ENCODE measurements around the gene INPP5B. TPM values are rescaled to one million over a fixed set of nuclear protein-coding genes. Genes with fewer than 3 reads are reported as not detected.
"Not testable (repeated sequence)": the region's sequence is repeated elsewhere in the genome, so short reads cannot be mapped to it uniquely, and the experiment has no call there.

Gene INPP5B
- total and polyA plus RNA-seq, 7 donors, result 5.1 to 34.1 (median 29.0) TPM

DNA sequence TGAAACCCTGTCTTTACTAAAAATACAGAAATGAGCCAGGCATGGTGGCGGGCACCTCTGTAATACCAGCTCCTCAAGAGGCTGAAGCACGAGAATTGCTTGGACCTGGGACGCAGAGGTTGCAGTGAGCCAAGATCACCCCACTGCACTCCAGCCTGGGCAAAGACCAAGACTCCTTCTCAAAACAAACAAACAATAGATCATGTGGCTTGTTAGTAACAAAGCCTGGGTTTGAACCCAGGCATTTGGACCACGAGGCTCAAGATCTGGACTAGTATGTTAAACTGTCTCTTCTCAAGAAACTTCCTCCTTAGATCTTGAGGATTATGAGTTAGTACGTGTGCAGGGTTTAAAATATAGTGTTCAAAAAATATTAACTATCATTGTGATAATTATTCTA is 1.6 kb downstream of the INPP5B start:
- intact Hi-C loops (cut with DNase I), result loop anchor here (5.0 to 10.0 kb wide), 3 partner anchors 42 to 250 kb away; partner anchors contain the start of genes C1orf122, CDCA8 and YRDC
- WGBS, 2 donors, result 78 to 88% methylated on average over 5 of the region's 5 CpGs

DNA sequence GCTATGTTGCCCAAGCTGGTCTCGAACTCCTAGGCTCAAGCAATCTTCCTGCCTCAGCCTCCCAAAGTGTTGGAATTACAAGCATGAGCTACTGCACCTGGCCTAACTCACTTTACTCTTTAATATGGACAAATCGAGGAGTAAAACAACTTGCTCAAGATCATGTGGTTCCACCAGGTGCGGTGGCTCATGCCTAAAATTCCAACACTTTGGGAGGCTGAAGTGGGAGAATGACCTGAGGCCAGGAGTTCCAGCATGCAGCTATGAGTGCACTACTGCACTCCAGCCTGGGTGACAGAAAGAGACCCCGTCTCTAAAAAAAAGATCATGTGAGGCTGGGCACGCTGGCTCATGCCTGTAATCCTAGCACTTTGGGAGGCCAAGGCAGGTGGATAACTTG is 2.0 kb downstream of the INPP5B start:
- DNase-seq, result no peak
- 92 to 94% methylated on average over 5 of the region's 5 CpGs for WGBS, 2 donors

More for the DNA sequence above, 1.6 kb downstream of the INPP5B start:
- Histone ChIP-seq H3K27ac (peak overlapping the region in 3 of 4 donors; percentile 89 to 94 (median 91)), H3K9me3 (no peaks in the 10 kb centered on the region), H3K27me3 (no peaks in the 10 kb centered on the region), H3K4me3 (peak overlapping the region in 2 of 4 donors; percentile 81 to 87), H3K36me3 (peaks cover 0 to 46% (median 23%) of the 10 kb centered on the region in 4 donors), H3K4me1 (peaks cover 0 to 27% (median 21%) of the 10 kb centered on the region in 4 donors)
- TF ChIP-seq, protein P1, sequence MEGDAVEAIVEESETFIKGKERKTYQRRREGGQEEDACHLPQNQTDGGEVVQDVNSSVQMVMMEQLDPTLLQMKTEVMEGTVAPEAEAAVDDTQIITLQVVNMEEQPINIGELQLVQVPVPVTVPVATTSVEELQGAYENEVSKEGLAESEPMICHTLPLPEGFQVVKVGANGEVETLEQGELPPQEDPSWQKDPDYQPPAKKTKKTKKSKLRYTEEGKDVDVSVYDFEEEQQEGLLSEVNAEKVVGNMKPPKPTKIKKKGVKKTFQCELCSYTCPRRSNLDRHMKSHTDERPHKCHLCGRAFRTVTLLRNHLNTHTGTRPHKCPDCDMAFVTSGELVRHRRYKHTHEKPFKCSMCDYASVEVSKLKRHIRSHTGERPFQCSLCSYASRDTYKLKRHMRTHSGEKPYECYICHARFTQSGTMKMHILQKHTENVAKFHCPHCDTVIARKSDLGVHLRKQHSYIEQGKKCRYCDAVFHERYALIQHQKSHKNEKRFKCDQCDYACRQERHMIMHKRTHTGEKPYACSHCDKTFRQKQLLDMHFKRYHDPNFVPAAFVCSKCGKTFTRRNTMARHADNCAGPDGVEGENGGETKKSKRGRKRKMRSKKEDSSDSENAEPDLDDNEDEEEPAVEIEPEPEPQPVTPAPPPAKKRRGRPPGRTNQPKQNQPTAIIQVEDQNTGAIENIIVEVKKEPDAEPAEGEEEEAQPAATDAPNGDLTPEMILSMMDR (IDR thresholded peaks at IDR 0.05), result no peak
- no peak for TF ChIP-seq POLR2AphosphoS5 (IDR thresholded peaks at IDR 0.05)
- DNase-seq, result no peak

DNA sequence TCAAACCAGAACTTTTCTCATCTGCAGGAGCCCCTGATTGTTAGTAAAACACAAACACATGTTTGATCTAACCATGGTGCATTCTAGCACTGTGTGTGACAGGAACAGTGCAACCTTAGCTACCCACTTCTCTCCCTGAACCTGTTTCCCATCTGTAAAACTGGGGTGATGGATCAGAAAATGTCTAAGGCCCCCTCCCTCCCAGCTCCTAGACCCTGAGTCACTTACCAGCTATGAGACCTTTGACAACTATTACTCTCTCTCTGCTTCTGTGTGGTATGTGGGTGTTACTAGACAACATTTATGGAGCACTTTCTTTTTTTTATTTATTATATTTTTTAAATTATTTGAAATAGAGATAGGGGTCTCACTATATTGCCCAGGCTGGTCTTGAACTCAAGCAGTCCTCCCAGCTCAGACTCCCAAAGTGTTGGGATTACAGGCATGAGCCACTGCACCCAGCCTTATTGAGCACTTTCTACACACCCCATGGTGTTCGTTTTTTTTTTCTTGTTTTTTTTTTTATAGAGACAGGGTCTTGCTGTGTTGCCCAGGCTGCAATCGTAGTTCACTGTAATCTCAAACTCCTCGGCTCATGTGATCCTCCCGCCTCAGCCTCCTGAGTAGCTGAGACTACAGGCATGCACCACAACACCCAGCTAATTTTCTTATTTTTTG is 2.6 kb downstream of the INPP5B start:
- WGBS, 2 donors, result 83 to 94% methylated on average over 4 of the region's 4 CpGs
- no peak for TF ChIP-seq EP300 (IDR thresholded peaks at IDR 0.05)
- TF ChIP-seq, protein P1 (IDR thresholded peaks at IDR 0.05), result no peak
- no peak for TF ChIP-seq POLR2A (IDR thresholded peaks at IDR 0.05)
- no peak for TF ChIP-seq POLR2AphosphoS5 (IDR thresholded peaks at IDR 0.05)
- H3K36me3 ChIP-seq, result peaks cover 0 to 56% (median 30%) of the 10 kb centered on the region in 4 donors
- H3K4me1 ChIP-seq, result peaks cover 0 to 27% (median 21%) of the 10 kb centered on the region in 4 donors
- no peaks in the 10 kb centered on the region for H3K9me3 ChIP-seq
- no peak for DNase-seq
- H3K27ac ChIP-seq, result no peak overlapping the region
- intact Hi-C loops (cut with DNase I), result loop anchor here (10.0 kb wide), 2 partner anchors 139 to 249 kb away; partner anchors contain the start of genes C1orf122, CDCA8 and YRDC
- no peaks in the 10 kb centered on the region for H3K27me3 ChIP-seq
- H3K4me3 ChIP-seq, result no peak overlapping the region

More for the DNA sequence above, 2.0 kb downstream of the INPP5B start:
- Histone ChIP-seq H3K4me3 (no peak overlapping the region), H3K36me3 (peaks cover 0 to 50% (median 27%) of the 10 kb centered on the region in 4 donors), H3K4me1 (peaks cover 0 to 27% (median 21%) of the 10 kb centered on the region in 4 donors), H3K27me3 (no peaks in the 10 kb centered on the region), H3K9me3 (no peaks in the 10 kb centered on the region), H3K27ac (no peak overlapping the region)
- no peak for TF ChIP-seq POLR2AphosphoS5 (IDR thresholded peaks at IDR 0.05)
- no peak for TF ChIP-seq EP300 (IDR thresholded peaks at IDR 0.05)
- TF ChIP-seq, protein P1 (IDR thresholded peaks at IDR 0.05), result no peak
- TF ChIP-seq POLR2A (IDR thresholded peaks at IDR 0.05), result no peak
- intact Hi-C loops (cut with DNase I), result loop anchor here (5.0 to 10.0 kb wide), 3 partner anchors 42 to 250 kb away; partner anchors contain the start of genes C1orf122, CDCA8 and YRDC

DNA sequence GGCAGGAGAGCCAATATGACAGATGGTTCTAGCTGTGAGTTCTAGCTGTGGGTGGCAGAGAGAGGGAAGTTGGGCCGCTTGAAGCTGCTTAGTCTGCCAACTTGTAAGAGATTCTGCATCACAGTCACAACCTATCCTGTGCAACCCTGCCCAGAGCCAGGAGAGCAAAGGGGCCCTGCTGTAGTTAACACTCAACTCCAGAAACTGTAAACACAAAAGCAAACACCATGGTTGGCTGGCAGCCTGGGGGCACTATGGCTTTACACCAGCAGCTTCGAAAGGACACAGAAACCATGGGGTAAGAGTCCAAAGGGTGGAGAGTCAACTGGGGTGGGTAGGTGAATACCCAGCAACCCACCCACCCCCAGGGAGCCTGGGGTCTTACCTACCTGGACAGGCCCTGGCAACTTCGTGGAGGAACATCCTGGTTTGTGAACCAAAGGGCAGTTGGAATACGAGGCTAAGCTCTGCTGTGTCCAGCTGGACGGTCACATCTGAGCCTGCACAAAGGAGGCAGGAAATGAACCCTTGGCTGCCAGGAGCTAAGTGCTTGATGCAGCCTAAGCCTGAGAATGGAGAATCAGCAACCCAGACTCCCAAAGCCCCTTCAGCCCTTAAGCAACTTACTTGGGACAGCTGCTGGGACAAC is 6.4 kb downstream of the INPP5B start:
- intact Hi-C loops (cut with DNase I), result loop anchor here (10.0 kb wide), 2 partner anchors 136 to 246 kb away; partner anchors contain the start of genes C1orf122, CDCA8 and YRDC
- Histone ChIP-seq H3K4me3 (no peak overlapping the region), H3K27me3 (no peaks in the 10 kb centered on the region), H3K27ac (no peak overlapping the region), H3K36me3 (peaks cover 0 to 90% (median 43%) of the 10 kb centered on the region in 4 donors), H3K4me1 (peaks cover 0 to 10% (median 6%) of the 10 kb centered on the region in 4 donors), H3K9me3 (no peaks in the 10 kb centered on the region)
- TF ChIP-seq, protein P1 (IDR thresholded peaks at IDR 0.05), result no peak
- TF ChIP-seq EP300 (IDR thresholded peaks at IDR 0.05) (no peak), POLR2AphosphoS5 (IDR thresholded peaks at IDR 0.05) (no peak), POLR2A (IDR thresholded peaks at IDR 0.05) (no peak)
- 17 to 55% methylated on average over 5 of the region's 5 CpGs for WGBS, 2 donors
- DNase-seq, result no peak

DNA sequence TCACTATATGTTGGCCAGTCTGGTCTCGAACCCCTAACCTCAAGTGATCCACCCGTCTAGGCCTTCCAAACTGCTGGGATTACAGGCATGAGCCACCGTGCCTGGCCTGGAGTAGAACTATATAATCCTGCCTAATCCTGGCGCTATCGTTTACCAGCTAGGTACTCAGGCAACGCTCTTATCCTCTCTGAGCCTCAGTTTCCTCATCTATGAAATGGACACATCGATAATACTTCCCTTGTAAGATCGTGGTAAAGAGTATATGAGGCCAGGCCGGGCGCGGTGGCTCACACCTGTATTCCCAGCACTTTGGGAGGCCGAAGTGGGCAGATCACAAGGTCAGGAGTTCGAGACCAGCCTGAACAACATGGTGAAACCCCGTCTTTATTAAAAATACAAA is 10.1 kb downstream of the INPP5B start:
- H3K36me3 ChIP-seq, result peaks cover 0 to 75% (median 36%) of the 10 kb centered on the region in 4 donors
- intact Hi-C loops (cut with DNase I); H3K4me1 ChIP-seq; DNase-seq; H3K4me3 ChIP-seq; H3K9me3 ChIP-seq; H3K27ac ChIP-seq; H3K27me3 ChIP-seq: not testable (repeated sequence)
- 95 to 98% methylated on average over 14 of the region's 14 CpGs for WGBS, 2 donors
